GM13976 (cell line): ENCODE results near the gene HOXB1.
A peak's percentile ranks its signal among the peaks of the same experiment; 100 is the strongest.

Experiments used
- DNase-seq: peaks from one replicate; pipeline ENCODE4 v3.0.0; 2012; ENCODE audit warnings: low spot score
- CTCF ChIP-seq: IDR thresholded peaks from 2 replicates; pipeline ENCODE4 v1.5.1; 2012; ENCODE audit warnings: borderline replicate concordance, mild to moderate bottlenecking; ENCODE audit not compliant: insufficient read depth; ENCODE audit errors: extremely low read depth, missing control alignments, control extremely low read depth
- in situ Hi-C: fragments of 300-500 bp; cut with MboI; formaldehyde crosslinking; loops from one replicate; pipeline ENCODE4 v1.12.0; 2022; ENCODE audit warnings: low sequenced_read_pairs, mixed read lengths, inconsistent platforms; ENCODE audit not compliant: unreplicated experiment

Gene HOXB1

GRCh38 chr17:48488548-48489106, 42.2 kb downstream of the HOXB1 start:
- in situ Hi-C loops = no loop called here
- DNase-seq = no peak
- no peak for TF ChIP-seq CTCF

- DNase-seq = no peak
- TF ChIP-seq CTCF = no peak
- in situ Hi-C loops = no loop called here
Measured at GRCh38 chr17:48487221-48487620, 43.6 kb downstream of the HOXB1 start.

GRCh38 chr17:48486557-48486956, 44.3 kb downstream of the HOXB1 start:
- in situ Hi-C loops = no loop called here
- TF ChIP-seq CTCF = no peak
- no peak for DNase-seq

GRCh38 chr17:48484850-48485249, 46.0 kb downstream of the HOXB1 start:
- no peak for DNase-seq
- no peak for TF ChIP-seq CTCF
- in situ Hi-C loops = no loop called here

- no peak for TF ChIP-seq CTCF
- DNase-seq = no peak
- in situ Hi-C loops = no loop called here
Measured at GRCh38 chr17:48484256-48484655, 46.6 kb downstream of the HOXB1 start.

- in situ Hi-C loops = no loop called here
- DNase-seq = peak; percentile 37
- TF ChIP-seq CTCF = no peak
Measured at GRCh38 chr17:48483471-48484131, 47.2 kb downstream of the HOXB1 start.
